Measurements from ENCODE around the gene EBF3.

The EBF3 gene

DNA sequence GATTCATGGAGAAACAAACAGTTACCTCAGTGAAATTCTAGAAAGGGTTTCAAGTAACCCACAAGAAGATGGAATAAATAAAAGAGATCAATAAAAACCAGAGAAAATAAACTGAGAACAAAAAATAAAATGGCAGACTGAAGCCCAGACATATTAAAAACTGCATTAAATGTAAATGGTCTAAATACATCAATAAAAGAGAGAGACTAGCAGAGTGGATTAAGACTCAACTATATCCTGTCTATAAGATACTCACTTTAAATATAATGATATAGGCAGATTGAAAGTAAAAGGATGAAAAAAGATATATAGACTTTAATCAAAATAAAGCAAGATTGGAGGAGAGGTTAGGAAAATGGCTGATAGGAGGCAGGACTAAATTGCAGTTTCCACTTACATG is 18.8 kb upstream of the EBF3 start:
- no peak overlapping the region for H3K4me2 ChIP-seq

DNA sequence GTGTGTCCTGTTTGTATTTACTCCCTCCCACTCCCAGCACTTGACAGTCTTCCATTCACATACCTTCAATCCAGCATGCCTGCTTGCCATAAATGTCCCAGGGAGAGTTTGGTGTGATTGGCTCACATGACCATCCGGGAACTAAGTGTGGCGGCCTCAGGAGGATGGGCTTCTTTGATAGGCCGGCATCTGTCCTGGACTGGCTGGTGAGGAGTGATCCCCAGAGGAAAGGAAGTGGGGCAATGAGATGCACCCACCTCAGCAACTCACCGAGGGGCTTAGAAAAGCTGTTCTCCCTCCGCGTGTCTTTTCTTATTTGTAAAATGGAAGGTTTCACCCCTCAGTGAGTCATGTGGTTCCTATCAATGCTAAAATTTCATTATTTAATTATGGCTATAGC is 14.9 kb upstream of the EBF3 start:
- Histone ChIP-seq H2AFZ (ENCODE audit: low read depth) (no peak overlapping the region), H3K4me3 (IDR thresholded peaks at IDR 0.05; ENCODE audit: insufficient read depth, low read depth, low read length) (no peak overlapping the region), H3K27ac (no peak overlapping the region), H3K9ac (no peak overlapping the region), H3K4me1 (ENCODE audit: low read depth, poor library complexity, severe bottlenecking) (no peaks in the 10 kb centered on the region), H3K27me3 (ENCODE audit: insufficient read depth, low read depth) (no peaks in the 10 kb centered on the region), H3K79me2 (ENCODE audit: insufficient read depth, low read depth) (no peaks in the 10 kb centered on the region), H3K4me2 (no peak overlapping the region), H3K36me3 (ENCODE audit: insufficient read depth) (no peaks in the 10 kb centered on the region), H4K20me1 (ENCODE audit: insufficient read depth) (no peaks in the 10 kb centered on the region)
- TF ChIP-seq, protein P1, sequence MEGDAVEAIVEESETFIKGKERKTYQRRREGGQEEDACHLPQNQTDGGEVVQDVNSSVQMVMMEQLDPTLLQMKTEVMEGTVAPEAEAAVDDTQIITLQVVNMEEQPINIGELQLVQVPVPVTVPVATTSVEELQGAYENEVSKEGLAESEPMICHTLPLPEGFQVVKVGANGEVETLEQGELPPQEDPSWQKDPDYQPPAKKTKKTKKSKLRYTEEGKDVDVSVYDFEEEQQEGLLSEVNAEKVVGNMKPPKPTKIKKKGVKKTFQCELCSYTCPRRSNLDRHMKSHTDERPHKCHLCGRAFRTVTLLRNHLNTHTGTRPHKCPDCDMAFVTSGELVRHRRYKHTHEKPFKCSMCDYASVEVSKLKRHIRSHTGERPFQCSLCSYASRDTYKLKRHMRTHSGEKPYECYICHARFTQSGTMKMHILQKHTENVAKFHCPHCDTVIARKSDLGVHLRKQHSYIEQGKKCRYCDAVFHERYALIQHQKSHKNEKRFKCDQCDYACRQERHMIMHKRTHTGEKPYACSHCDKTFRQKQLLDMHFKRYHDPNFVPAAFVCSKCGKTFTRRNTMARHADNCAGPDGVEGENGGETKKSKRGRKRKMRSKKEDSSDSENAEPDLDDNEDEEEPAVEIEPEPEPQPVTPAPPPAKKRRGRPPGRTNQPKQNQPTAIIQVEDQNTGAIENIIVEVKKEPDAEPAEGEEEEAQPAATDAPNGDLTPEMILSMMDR (conservative IDR thresholded peaks at IDR 0.05; ENCODE audit: low read depth, low read length): no peak

More for the DNA sequence above, 18.8 kb upstream of the EBF3 start:
- no peak overlapping the region for H3K27ac ChIP-seq
- no peak overlapping the region for H3K4me3 ChIP-seq (IDR thresholded peaks at IDR 0.05; ENCODE audit: insufficient read depth, low read depth, low read length)
- no peak overlapping the region for H2AFZ ChIP-seq (ENCODE audit: low read depth)
- no peaks in the 10 kb centered on the region for H3K4me1 ChIP-seq (ENCODE audit: low read depth, poor library complexity, severe bottlenecking)
- TF ChIP-seq, protein P1 (conservative IDR thresholded peaks at IDR 0.05; ENCODE audit: low read depth, low read length): no peak
- H3K36me3 ChIP-seq (ENCODE audit: insufficient read depth): no peaks in the 10 kb centered on the region
- no peak overlapping the region for H3K9ac ChIP-seq
- H4K20me1 ChIP-seq (ENCODE audit: insufficient read depth): no peaks in the 10 kb centered on the region
- H3K27me3 ChIP-seq (ENCODE audit: insufficient read depth, low read depth): no peaks in the 10 kb centered on the region
- H3K79me2 ChIP-seq (ENCODE audit: insufficient read depth, low read depth): no peaks in the 10 kb centered on the region

DNA sequence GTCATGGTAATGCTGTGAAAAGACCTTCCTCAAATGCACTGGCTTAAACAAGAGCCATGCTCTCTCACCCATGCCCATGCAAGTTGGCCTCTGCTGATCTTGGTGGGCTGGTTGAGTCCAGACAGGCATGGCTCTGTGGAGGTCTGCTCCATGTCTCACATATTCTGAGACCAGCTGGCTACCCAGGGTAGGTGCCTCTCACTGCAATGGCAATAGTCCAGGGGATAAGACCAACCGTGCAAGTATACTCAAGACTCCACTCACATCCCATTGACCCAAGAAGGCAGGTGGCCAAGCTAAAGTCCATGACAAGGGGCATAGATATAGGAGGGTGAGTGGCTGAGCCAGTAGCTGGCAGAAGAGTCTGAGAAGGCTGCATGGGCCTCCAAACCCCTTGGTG is 14.2 kb upstream of the EBF3 start:
- H4K20me1 ChIP-seq (ENCODE audit: insufficient read depth): no peaks in the 10 kb centered on the region
- H3K27me3 ChIP-seq (ENCODE audit: insufficient read depth, low read depth): no peaks in the 10 kb centered on the region
- H3K79me2 ChIP-seq (ENCODE audit: insufficient read depth, low read depth): no peaks in the 10 kb centered on the region
- TF ChIP-seq, protein P1 (conservative IDR thresholded peaks at IDR 0.05; ENCODE audit: low read depth, low read length): no peak
- H2AFZ ChIP-seq (ENCODE audit: low read depth): no peak overlapping the region
- H3K4me3 ChIP-seq (IDR thresholded peaks at IDR 0.05; ENCODE audit: insufficient read depth, low read depth, low read length): no peak overlapping the region
- H3K36me3 ChIP-seq (ENCODE audit: insufficient read depth): no peaks in the 10 kb centered on the region
- no peak overlapping the region for H3K4me2 ChIP-seq
- H3K27ac ChIP-seq: no peak overlapping the region
- no peak overlapping the region for H3K9ac ChIP-seq
- no peaks in the 10 kb centered on the region for H3K4me1 ChIP-seq (ENCODE audit: low read depth, poor library complexity, severe bottlenecking)

DNA sequence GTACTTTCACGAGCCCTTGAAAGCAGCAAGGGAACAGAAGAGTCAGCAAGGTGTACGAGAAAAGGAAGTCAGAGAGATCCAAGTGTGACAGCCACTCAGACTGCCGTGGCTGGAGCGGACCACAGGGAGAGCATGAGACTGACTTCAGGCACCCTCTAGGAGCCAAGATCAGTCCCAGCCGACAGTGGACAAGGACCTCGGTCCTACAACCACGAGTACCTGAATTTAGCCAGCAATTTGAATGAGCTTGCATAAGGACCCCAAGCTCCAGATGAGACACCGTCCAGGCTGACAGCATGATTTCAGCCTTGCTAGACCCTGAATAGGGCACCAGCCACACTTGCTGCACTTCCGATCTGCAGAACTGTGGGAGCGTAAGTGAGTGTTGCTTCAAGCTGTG is 13.7 kb upstream of the EBF3 start:
- TF ChIP-seq, protein P1 (conservative IDR thresholded peaks at IDR 0.05; ENCODE audit: low read depth, low read length): no peak
- H2AFZ ChIP-seq (ENCODE audit: low read depth): no peak overlapping the region
- H3K79me2 ChIP-seq (ENCODE audit: insufficient read depth, low read depth): no peaks in the 10 kb centered on the region

More for the DNA sequence above, 13.7 kb upstream of the EBF3 start:
- Histone ChIP-seq H3K4me2 (no peak overlapping the region), H3K9ac (no peak overlapping the region), H3K4me3 (IDR thresholded peaks at IDR 0.05; ENCODE audit: insufficient read depth, low read depth, low read length) (no peak overlapping the region), H3K4me1 (ENCODE audit: low read depth, poor library complexity, severe bottlenecking) (no peaks in the 10 kb centered on the region), H3K36me3 (ENCODE audit: insufficient read depth) (no peaks in the 10 kb centered on the region), H3K27me3 (ENCODE audit: insufficient read depth, low read depth) (no peaks in the 10 kb centered on the region), H4K20me1 (ENCODE audit: insufficient read depth) (no peaks in the 10 kb centered on the region), H3K27ac (no peak overlapping the region)

Data from KMS-11 (cell line).